Activated T-cell treated with anti-CD3 and anti-CD28 coated beads for 24 hours (primary cell): Measurements from ENCODE around the gene FOXRED1.
"Not testable (repeated sequence)": the region's sequence is repeated elsewhere in the genome, so short reads cannot be mapped to it uniquely, and the experiment has no call there.

ENCODE experiments used
- DNase-seq: peaks from one replicate; pipeline ENCODE4 v3.0.0-alpha.2; 2020; ENCODE audit warnings: low read depth

The FOXRED1 gene

GRCh38 chr11:126268708-126269579 lies at the start of gene FOXRED1, which contains the start of gene SRPRA:
Gene FOXRED1, plus strand, starts transcription at chr11:126269154. Its CDS starts 53 bp downstream, at chr11:126269207.
Gene SRPRA, minus strand, starts transcription at chr11:126268895. Its CDS starts 91 bp downstream, at chr11:126268804.
- DNase-seq, result peak; percentile 100

GRCh38 chr11:126219547-126219946 lies 49.4 kb upstream of the FOXRED1 start:
- no peak for DNase-seq

DNA sequence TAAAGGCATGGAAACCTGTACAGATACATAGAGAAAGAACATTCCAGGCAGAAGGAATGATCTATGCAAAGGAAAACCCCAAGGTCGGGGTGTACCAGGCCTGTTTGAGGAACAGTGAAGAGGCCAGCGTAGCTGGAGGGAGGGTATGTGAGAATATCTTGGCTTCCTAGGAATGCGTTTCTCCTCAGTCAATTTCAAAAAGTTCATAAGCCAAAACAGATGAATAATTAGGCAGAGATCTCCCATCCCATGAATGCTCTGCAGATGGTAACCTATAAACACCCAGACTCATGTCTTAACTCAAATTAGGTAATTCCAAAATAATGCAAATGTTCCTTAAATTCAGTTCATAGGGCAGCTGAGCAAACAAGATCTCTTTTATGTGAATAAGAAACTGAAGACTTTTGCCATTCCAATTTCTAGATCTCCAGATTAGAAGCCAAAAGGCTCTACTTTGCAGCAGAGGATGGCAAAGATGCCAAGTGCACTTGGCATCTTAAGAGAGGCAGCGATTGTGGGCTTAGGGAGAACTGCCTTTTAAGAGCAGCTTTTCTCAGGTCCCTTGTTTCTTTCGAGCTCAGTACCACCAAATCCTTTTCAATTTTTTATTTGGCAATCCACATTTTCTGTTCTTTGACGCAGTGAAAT lies 44.2 kb upstream of the FOXRED1 start:
- no peak for DNase-seq

GRCh38 chr11:126225295-126225665 lies 43.7 kb upstream of the FOXRED1 start:
- no peak for DNase-seq

GRCh38 chr11:126226334-126227084 lies 42.4 kb upstream of the FOXRED1 start:
- DNase-seq, result no peak

DNA sequence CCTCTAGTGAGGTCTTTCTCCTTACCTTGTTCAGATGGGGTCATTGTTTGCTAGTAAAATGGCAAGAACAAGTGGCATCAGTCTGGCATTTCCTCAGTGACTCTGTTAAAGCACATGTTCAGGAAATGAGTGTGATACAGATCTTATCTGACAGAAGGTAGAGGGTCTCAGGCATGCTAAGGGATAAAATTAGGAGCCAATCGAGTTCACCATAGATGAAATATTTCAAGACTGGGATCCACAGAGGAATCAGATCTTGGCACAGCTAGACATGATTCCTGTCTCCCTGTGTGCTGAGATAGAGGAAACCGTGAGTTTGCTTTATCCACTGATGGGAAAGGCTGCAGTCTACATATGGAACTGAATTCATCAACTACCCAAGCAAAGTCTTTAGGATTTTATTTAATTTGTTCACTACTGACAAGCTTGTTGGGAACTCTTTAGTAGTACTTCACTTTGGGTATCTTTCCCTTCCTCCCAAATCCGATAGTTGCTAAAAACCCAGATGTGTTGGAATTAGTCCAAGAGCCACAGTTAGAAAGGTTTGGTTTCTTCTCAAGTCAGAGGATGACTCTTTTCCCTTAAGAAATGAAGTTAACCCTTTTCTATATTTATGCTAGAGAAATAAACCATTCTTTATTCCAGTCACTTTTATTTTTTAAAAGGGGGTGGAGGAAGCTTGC lies 39.0 kb upstream of the FOXRED1 start:
- DNase-seq, result no peak

DNA sequence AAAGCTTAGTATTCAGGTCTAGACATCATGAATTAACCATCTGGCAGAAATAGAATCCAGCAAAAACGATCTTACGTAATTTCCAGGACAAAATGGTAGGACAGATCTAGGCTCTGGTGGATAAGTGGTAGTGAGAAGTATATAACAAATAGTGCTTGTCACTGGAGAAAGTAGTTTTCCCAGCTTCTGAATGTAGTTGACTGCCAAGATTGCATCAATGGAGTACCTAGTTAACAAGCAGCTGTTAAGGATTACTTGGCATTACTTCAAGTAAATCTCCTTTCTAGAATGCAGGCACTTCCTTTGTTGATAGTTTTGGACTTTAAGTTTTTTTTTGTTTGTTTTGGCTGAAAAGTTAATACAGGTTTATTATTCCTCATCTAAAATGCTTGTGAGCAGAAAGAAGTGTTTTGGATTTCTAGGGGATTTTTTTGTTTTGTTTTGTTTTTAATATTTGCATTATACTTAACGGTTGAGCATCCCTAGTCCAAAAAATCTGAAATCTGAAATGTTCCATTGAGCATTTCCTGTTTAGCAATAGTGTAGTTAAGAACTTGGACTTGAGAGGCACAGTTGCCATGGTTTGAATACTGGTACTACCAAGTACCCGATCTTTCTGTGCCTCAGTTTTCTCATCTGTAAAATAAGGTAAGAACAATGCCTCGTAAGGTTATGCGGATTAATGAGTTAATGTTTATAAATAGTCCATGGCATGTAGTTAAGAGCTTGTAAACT lies 37.1 kb upstream of the FOXRED1 start:
- DNase-seq, result no peak

DNA sequence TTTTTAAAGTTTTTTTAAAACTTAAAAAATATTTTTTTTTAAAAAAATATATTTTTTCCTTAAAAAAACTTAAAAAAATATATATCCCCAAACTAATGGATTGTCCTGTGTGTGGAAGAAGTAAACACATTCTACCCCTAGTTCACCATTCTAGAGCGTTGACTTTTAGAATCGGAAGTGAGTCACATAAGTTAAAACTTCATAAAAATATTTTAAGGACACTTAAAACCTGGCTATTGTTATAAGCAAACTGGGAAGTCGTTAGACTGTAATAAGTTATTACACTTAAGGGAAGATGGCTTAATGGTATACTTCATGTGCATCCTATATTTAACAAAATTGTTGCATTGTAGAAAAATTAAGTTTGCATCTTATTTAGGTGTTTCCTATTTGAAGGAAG lies 36.3 kb upstream of the FOXRED1 start:
- no peak for DNase-seq

DNA sequence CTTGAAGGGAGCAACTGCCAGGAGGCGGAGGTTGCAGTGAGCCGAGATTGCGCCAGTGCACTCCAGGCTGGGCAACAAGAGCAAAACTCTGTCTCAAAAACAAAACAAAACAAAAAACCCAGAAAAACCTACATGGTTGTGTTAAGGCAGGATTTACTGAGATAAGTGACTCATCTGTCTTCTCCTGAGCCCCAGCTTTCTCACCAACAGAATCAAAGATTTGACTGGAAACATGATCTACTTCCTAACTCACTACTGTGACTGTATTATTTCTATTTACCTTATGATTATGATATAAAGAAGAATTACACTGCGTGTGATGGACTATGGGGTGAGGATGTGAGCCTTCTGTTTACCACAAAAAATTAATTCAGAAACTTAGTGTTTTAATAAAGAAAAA lies 35.6 kb upstream of the FOXRED1 start:
- DNase-seq, result no peak

- DNase-seq, result no peak
Observed at GRCh38 chr11:126246636-126247035, 22.3 kb upstream of the FOXRED1 start.

DNA sequence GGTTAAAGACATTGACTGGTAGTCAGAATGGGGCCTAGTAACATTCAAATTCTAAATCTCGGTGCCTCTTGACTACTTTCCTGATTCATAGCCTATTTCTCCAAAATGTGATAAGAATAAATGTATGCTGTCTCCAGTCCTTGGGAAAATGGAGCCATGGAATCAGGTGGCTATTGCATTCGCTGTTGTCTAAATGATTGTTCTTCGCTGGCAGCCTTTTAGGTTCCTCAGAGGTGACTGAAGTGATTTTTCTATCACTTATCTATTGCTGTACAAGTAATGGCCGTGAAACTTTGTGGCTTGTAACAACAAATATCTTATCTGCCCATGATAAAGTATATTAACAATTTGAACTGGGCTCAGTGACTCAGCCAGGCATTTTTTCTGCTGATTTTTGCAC lies 15.7 kb upstream of the FOXRED1 start:
- DNase-seq, result no peak

- no peak for DNase-seq
Observed at GRCh38 chr11:126254819-126255218, 14.1 kb upstream of the FOXRED1 start.

- not testable (repeated sequence) for DNase-seq
Observed at GRCh38 chr11:126255507-126255906, 13.4 kb upstream of the FOXRED1 start.

- no peak for DNase-seq
Observed at GRCh38 chr11:126256216-126256615, 12.7 kb upstream of the FOXRED1 start.

GRCh38 chr11:126257144-126257543 lies 11.8 kb upstream of the FOXRED1 start:
- DNase-seq, result no peak

- DNase-seq, result no peak
Observed at GRCh38 chr11:126257764-126258163, 11.2 kb upstream of the FOXRED1 start.

DNA sequence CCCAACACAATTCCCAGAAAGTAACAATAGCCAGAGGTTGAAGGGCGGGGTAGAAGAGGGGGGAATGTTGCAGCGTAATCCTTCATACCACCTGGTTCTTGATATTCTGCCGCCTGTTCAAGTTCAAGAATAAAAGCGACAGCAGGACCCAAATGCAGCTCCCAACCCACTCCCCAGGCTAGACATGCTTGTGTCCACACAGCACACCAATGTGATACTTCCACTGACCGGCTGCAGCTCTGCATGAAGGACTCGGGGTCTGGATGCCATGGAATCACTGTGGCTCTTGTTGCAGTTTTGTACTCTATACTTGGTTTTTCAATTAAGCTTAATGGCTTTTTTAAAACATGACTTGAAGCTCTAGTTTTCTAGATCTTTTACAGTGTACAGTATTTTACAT lies 6.7 kb upstream of the FOXRED1 start:
- DNase-seq, result no peak

DNA sequence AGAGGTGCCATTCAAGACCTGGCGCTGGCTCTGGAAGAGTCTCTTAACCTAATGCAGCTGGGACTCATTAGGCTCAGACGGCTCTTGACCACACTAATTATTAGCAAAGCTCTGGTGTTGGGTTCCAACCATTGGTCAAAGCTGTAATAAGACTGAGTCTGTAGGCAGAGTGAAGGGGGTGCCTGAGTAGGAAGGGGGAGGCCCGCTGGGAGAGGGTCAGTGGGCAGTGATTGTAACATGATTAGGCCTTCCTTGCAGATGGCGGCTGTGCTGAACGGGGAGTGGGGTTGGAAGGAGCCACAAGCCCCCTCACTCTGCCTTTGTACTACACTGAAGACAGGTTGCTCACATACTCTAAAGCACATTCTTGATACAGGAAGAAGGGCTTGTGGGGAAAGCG lies 5.5 kb upstream of the FOXRED1 start:
- DNase-seq, result no peak

DNA sequence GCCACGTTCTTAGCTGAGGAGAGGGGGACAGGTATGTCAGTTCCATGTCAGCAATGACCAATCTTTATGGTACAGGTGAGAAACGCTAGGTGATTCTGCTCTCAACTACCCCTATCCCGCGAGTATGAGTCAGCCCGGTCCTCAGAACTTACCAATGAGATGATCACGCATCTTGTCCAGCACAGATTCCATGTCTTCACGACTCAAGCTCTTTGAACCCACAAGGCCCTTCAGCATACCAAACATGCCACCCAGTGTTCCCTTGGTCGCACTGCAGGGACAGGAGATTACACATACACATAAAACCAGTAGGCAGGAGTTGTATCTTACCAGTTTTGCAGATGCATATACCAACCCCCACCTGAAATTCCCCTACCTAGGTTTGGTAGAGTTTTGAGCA lies 3.1 kb upstream of the FOXRED1 start:
- no peak for DNase-seq

DNA sequence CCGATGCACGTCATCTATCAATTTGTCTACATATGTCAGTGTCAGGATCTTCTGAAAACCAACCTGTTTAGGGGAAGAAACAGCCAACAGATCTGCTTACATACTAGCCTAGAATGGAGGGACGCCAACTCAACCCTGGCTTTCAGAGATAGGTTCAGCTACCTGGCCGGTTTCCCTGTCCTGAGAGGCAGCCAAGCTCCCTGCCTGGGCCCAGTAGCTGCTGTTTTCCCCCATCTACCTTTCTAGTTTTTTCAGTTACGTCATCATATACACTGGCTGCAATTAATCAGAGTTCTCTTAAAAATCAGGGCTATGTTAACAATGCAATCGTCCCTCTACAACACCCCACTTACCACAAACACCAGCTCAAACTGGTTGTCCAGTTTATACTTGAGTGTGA lies 1.3 kb upstream of the FOXRED1 start:
- DNase-seq, result no peak

GRCh38 chr11:126268361-126268707 lies 620 bp upstream of the FOXRED1 start:
- DNase-seq, result no peak

GRCh38 chr11:126277322-126277721 lies 8.4 kb downstream of the FOXRED1 start:
- DNase-seq, result no peak
